Fibroblast of skin of back (primary cell): ENCODE data around the gene GTF3C4.

Experiments used
- DNase-seq: peaks from one replicate; pipeline ENCODE4 v3.0.0-alpha.2; 2013

The GTF3C4 gene

GRCh38 chr9:132648685-132649084 is 21.6 kb upstream of the GTF3C4 start:
- DNase-seq: no peak

GRCh38 chr9:132651259-132651658 is 19.0 kb upstream of the GTF3C4 start:
- peak; percentile 35 for DNase-seq

GRCh38 chr9:132656299-132656698 is 14.0 kb upstream of the GTF3C4 start:
- DNase-seq: no peak

- no peak for DNase-seq
Observed at GRCh38 chr9:132662152-132662945, 7.9 kb upstream of the GTF3C4 start.

GRCh38 chr9:132663117-132663516 is 7.1 kb upstream of the GTF3C4 start:
- DNase-seq: no peak

- no peak for DNase-seq
Observed at GRCh38 chr9:132663851-132664250, 6.4 kb upstream of the GTF3C4 start.

GRCh38 chr9:132669319-132669697 is 956 bp upstream of the GTF3C4 start:
- DNase-seq: peak; percentile 71

- DNase-seq: peak; percentile 80
Observed at GRCh38 chr9:132669698-132670456, 387 bp upstream of the GTF3C4 start, which contains the start of gene DDX31. Gene DDX31, minus strand, starts transcription at chr9:132669983. Its CDS starts 49 bp downstream, at chr9:132669934.

GRCh38 chr9:132671620-132672412 is 1.6 kb downstream of the GTF3C4 start:
- no peak for DNase-seq

GRCh38 chr9:132672413-132672690 is 2.1 kb downstream of the GTF3C4 start:
- DNase-seq: peak; percentile 47

- peak; percentile 80 for DNase-seq
Observed at GRCh38 chr9:132673355-132673754, 3.1 kb downstream of the GTF3C4 start.

GRCh38 chr9:132674485-132674884 is 4.2 kb downstream of the GTF3C4 start:
- no peak for DNase-seq

GRCh38 chr9:132677976-132678375 is 7.7 kb downstream of the GTF3C4 start:
- DNase-seq: no peak

GRCh38 chr9:132679946-132680625 is 9.8 kb downstream of the GTF3C4 start:
- no peak for DNase-seq

GRCh38 chr9:132681561-132681960 is 11.3 kb downstream of the GTF3C4 start:
- DNase-seq: no peak

- no peak for DNase-seq
Observed at GRCh38 chr9:132683873-132684272, 13.6 kb downstream of the GTF3C4 start.

GRCh38 chr9:132690696-132691095 is 20.4 kb downstream of the GTF3C4 start:
- DNase-seq: peak; percentile 17

- peak; percentile 6 for DNase-seq
Observed at GRCh38 chr9:132694144-132694543, 23.9 kb downstream of the GTF3C4 start.

- no peak for DNase-seq
Observed at GRCh38 chr9:132697230-132697629, 27.0 kb downstream of the GTF3C4 start.

GRCh38 chr9:132698989-132699388 is 28.7 kb downstream of the GTF3C4 start:
- DNase-seq: peak; percentile 2

- no peak for DNase-seq
Observed at GRCh38 chr9:132699956-132700355, 29.7 kb downstream of the GTF3C4 start.

GRCh38 chr9:132702254-132702653 is 32.0 kb downstream of the GTF3C4 start:
- DNase-seq: no peak

- no peak for DNase-seq
Observed at GRCh38 chr9:132703336-132703735, 33.1 kb downstream of the GTF3C4 start.
